GM23338 (cell line): Measurements from ENCODE around the gene EPO.

ENCODE experiments used
- CREB1 ChIP-seq: fragments of 250-450 bp; sonication (Bioruptor Pico); IDR thresholded peaks from 2 replicates; pipeline ENCODE4 v1.5.0; 2020; ENCODE audit warnings: low read depth, mild to moderate bottlenecking, moderate library complexity
- EZH2 ChIP-seq: fragments of 200-600 bp; sonication (generic); IDR thresholded peaks from one replicate; pipeline ENCODE4 v1.8.0; 2017; ENCODE audit warnings: antibody characterized with exemption, mild to moderate bottlenecking, low read depth; ENCODE audit not compliant: unreplicated experiment
- EZH2phosphoT487 ChIP-seq: fragments of 200-600 bp; sonication (generic); IDR thresholded peaks from one replicate; pipeline ENCODE4 v1.8.1; 2018; ENCODE audit warnings: antibody characterized with exemption; ENCODE audit not compliant: unreplicated experiment
- NANOG ChIP-seq: IDR thresholded peaks from 2 replicates; pipeline ENCODE4 v1.6.1; 2016; ENCODE audit warnings: antibody characterized with exemption, borderline replicate concordance
- POLR2AphosphoS5 ChIP-seq: IDR thresholded peaks from 2 replicates; pipeline ENCODE4 v1.6.1; 2016; ENCODE audit warnings: antibody characterized with exemption, low read depth
- ZNF331 ChIP-seq: fragments of 250-450 bp; sonication (Bioruptor Pico); IDR thresholded peaks from 2 replicates; pipeline ENCODE4 v1.5.0; 2020; ENCODE audit warnings: low read depth, mild to moderate bottlenecking, moderate library complexity
- TF ChIP-seq, protein P1 (sequence below), 2 experiments: fragments of 200-600 bp in 1 of 2; sonication (generic) in 1 of 2; conservative IDR thresholded peaks; 2 replicates each; pipeline versions ENCODE4 v1.5.1 to v1.6.1; 2016 to 2017; ENCODE audit warnings: antibody characterized with exemption in 2 of 2, low read depth in 2 of 2, mild to moderate bottlenecking in 2 of 2, moderate library complexity in 1 of 2
- TF ChIP-seq, protein P2 (sequence below): IDR thresholded peaks from one replicate; pipeline ENCODE4 v1.6.1; 2018; ENCODE audit warnings: antibody characterized with exemption; ENCODE audit not compliant: unreplicated experiment
- TF ChIP-seq, protein P3 (sequence below): IDR thresholded peaks from 2 replicates; pipeline ENCODE4 v1.6.1; 2016; ENCODE audit warnings: antibody characterized with exemption

DNA sequence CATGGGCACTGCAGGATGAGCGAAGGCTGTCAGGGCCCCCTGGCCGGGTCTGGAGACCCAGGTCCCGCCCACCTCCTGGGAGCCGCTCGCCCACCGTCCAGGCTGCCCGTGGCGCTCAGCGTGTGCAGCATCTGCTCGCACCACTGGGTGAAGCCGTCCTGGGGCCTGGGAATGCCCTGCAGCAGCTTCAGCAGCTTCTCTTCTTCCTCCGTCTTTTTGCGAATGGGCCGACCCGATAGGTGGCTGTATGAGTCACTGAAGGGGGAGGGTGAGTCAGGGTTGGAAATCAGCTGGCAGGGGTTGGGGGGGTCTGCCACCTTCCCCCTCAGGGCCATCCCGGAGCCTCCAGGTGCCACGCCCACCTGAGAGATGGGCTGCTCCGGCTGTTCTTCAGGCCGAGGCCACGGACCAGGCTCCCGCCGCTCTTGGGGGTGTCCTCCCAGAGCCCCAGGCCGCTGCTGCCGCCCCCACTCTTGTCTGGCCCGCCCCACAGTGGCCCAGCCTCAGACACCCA is 38.0 kb upstream of the EPO start:
- no peak for TF ChIP-seq CREB1 (CRISPR knock-in tag)
- no peak for TF ChIP-seq EZH2phosphoT487
- TF ChIP-seq, protein P1, sequence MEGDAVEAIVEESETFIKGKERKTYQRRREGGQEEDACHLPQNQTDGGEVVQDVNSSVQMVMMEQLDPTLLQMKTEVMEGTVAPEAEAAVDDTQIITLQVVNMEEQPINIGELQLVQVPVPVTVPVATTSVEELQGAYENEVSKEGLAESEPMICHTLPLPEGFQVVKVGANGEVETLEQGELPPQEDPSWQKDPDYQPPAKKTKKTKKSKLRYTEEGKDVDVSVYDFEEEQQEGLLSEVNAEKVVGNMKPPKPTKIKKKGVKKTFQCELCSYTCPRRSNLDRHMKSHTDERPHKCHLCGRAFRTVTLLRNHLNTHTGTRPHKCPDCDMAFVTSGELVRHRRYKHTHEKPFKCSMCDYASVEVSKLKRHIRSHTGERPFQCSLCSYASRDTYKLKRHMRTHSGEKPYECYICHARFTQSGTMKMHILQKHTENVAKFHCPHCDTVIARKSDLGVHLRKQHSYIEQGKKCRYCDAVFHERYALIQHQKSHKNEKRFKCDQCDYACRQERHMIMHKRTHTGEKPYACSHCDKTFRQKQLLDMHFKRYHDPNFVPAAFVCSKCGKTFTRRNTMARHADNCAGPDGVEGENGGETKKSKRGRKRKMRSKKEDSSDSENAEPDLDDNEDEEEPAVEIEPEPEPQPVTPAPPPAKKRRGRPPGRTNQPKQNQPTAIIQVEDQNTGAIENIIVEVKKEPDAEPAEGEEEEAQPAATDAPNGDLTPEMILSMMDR (conservative IDR thresholded peaks at IDR 0.05; ENCODE audit: low read depth in 2 of 2) = no peak
- TF ChIP-seq EZH2 = no peak
- no peak for TF ChIP-seq POLR2AphosphoS5
- TF ChIP-seq, protein P2, sequence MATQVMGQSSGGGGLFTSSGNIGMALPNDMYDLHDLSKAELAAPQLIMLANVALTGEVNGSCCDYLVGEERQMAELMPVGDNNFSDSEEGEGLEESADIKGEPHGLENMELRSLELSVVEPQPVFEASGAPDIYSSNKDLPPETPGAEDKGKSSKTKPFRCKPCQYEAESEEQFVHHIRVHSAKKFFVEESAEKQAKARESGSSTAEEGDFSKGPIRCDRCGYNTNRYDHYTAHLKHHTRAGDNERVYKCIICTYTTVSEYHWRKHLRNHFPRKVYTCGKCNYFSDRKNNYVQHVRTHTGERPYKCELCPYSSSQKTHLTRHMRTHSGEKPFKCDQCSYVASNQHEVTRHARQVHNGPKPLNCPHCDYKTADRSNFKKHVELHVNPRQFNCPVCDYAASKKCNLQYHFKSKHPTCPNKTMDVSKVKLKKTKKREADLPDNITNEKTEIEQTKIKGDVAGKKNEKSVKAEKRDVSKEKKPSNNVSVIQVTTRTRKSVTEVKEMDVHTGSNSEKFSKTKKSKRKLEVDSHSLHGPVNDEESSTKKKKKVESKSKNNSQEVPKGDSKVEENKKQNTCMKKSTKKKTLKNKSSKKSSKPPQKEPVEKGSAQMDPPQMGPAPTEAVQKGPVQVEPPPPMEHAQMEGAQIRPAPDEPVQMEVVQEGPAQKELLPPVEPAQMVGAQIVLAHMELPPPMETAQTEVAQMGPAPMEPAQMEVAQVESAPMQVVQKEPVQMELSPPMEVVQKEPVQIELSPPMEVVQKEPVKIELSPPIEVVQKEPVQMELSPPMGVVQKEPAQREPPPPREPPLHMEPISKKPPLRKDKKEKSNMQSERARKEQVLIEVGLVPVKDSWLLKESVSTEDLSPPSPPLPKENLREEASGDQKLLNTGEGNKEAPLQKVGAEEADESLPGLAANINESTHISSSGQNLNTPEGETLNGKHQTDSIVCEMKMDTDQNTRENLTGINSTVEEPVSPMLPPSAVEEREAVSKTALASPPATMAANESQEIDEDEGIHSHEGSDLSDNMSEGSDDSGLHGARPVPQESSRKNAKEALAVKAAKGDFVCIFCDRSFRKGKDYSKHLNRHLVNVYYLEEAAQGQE = no peak
- TF ChIP-seq ZNF331 (CRISPR knock-in tag) = no peak
- no peak for TF ChIP-seq NANOG
- TF ChIP-seq, protein P3, sequence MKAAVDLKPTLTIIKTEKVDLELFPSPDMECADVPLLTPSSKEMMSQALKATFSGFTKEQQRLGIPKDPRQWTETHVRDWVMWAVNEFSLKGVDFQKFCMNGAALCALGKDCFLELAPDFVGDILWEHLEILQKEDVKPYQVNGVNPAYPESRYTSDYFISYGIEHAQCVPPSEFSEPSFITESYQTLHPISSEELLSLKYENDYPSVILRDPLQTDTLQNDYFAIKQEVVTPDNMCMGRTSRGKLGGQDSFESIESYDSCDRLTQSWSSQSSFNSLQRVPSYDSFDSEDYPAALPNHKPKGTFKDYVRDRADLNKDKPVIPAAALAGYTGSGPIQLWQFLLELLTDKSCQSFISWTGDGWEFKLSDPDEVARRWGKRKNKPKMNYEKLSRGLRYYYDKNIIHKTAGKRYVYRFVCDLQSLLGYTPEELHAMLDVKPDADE = no peak
